Stomach (tissue), 9 donors: Measurements from ENCODE around the gene CHST11. TPM values are rescaled to one million over a fixed set of nuclear protein-coding genes. Genes with fewer than 3 reads are reported as not detected.
A peak's percentile ranks its signal among the peaks of the same experiment; 100 is the strongest.

Experiments used
- DNase-seq, 2 donors: peaks; one replicate each; pipeline versions ENCODE4 v3.0.0 to v3.0.0-alpha.2; 2013 to 2019
- H3K27ac ChIP-seq, 5 donors: fragments of 200-600 bp in 4 of 5; sonication (generic) in 4 of 5; one replicate each; pipeline ENCODE4 v1.5.1; 2013 to 2019; ENCODE audit warnings: mild to moderate bottlenecking in 1 of 5, moderate library complexity in 1 of 5
- H3K27me3 ChIP-seq, 3 donors: fragments of 200-600 bp; sonication (generic); one replicate each; pipeline ENCODE4 v1.5.1; 2017 to 2019; ENCODE audit warnings: mixed run types in 1 of 3
- H3K36me3 ChIP-seq, 4 donors: fragments of 200-600 bp; sonication (generic); 1 replicate in 3 of 4; 2 replicates in 1 of 4; pipeline ENCODE4 v1.5.1; 2016 to 2019
- H3K4me1 ChIP-seq, 4 donors: fragments of 200-600 bp; sonication (generic); one replicate each; pipeline ENCODE4 v1.5.1; 2016 to 2019
- H3K4me3 ChIP-seq, 4 donors: fragments of 200-600 bp; sonication (generic) in 3 of 4; one replicate each; pipeline ENCODE4 v1.5.1; 2016 to 2019; ENCODE audit warnings: mild to moderate bottlenecking in 1 of 4
- H3K9me3 ChIP-seq, 4 donors: fragments of 200-600 bp; sonication (generic); one replicate each; pipeline ENCODE4 v1.5.1; 2016 to 2019
- EP300 ChIP-seq: sonication (generic); formaldehyde crosslinking; IDR thresholded peaks from one replicate; pipeline ENCODE4 v1.6.1; 2017; ENCODE audit warnings: antibody characterized with exemption
- POLR2A ChIP-seq, 4 donors: fragments of 450-650 bp; IDR thresholded peaks; one replicate each; pipeline ENCODE4 v1.6.1; 2016; ENCODE audit warnings: antibody characterized with exemption in 4 of 4, control low read depth in 2 of 4, mild to moderate bottlenecking in 1 of 4, moderate library complexity in 1 of 4
- POLR2AphosphoS5 ChIP-seq, 3 donors: sonication (generic); formaldehyde crosslinking; IDR thresholded peaks; one replicate each; pipeline ENCODE4 v1.6.1; 2016; ENCODE audit warnings: antibody characterized with exemption in 3 of 3
- WGBS, 5 donors: extraction: QIAGEN DNeasy Blood & Tissue Kit in 3 of 5; methylation state at CpG; one replicate each; pipeline versions ENCODE4 v1.1.5 to v1.1.7; 2013 to 2018; 5-methylcytosine and 5-hydroxymethylcytosine counted together
- intact Hi-C: fragments of 100-400 bp; cut with DNase I; formaldehyde crosslinking; loops from one replicate; pipeline ENCODE4 v1.15.1; 2023; ENCODE audit warnings: low total_unique reads
- polyA plus RNA-seq, 3 donors: library from polyadenylated mRNA; stranded (reverse); fragments of 200-250 nt; gene quantifications; one replicate each; pipeline ENCODE4 v1.2.3, GENCODE V29; 2013
- total RNA-seq, 5 donors: library from RNA; depleted of rRNA; stranded (reverse); fragments of >200 nt; gene quantifications; one replicate each; pipeline versions ENCODE4 v1.1.0 to v1.2.3, GENCODE V29; 2014 to 2016
- TF ChIP-seq, protein P1 (sequence below), 7 experiments: fragments of 450-650 bp in 4 of 7; fragments of 200-600 bp in 3 of 7; sonication (generic) in 3 of 7; IDR thresholded peaks; one replicate each; pipeline ENCODE4 v1.5.1; 2016 to 2019; ENCODE audit warnings: antibody characterized with exemption in 7 of 7, control low read depth in 2 of 7, mild to moderate bottlenecking in 1 of 7
- donor health status: healthy with polysubstance abuse.
- donor health status: Bipolar disorder and iron deficiency.
- donor health status: healthy.

The CHST11 gene
- total and polyA plus RNA-seq, 8 donors, result 2.3 to 192 (median 18.6) TPM

DNA sequence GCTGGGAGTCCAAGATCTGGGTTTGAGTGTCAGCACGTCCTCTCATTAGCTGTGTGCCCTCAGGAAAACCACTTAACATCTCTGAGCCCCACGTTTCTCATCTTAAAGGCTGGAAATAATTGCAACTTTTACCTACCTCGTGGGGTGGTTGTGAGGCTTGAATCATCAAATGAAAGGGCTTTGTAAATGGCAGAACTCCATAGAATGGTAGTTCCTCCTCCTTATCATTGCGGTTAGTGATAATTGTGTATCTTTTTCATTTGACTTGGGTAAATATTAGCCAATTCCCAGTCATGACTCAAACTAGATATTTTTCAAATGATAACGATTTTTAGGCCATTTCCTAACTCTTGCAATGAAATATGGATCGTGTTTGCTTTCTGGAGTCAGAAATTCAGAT, 205.5 kb downstream of the CHST11 start:
- peaks cover 0 to 54% (median 20%) of the 10 kb centered on the region in 4 donors for H3K4me1 ChIP-seq
- no peak overlapping the region for H3K4me3 ChIP-seq
- TF ChIP-seq POLR2A (IDR thresholded peaks at IDR 0.05) (no peak), POLR2AphosphoS5 (IDR thresholded peaks at IDR 0.05) (peak in 2 of 3 donors; percentile 59 to 74)
- H3K36me3 ChIP-seq, result no peaks in the 10 kb centered on the region
- 27 to 48% (median 37%) methylated on average over 6 of the region's 6 CpGs for WGBS, 5 donors
- no peaks in the 10 kb centered on the region for H3K27me3 ChIP-seq
- no peaks in the 10 kb centered on the region for H3K9me3 ChIP-seq
- intact Hi-C loops, result no loop called here
- H3K27ac ChIP-seq, result no peak overlapping the region
- no peak for DNase-seq

DNA sequence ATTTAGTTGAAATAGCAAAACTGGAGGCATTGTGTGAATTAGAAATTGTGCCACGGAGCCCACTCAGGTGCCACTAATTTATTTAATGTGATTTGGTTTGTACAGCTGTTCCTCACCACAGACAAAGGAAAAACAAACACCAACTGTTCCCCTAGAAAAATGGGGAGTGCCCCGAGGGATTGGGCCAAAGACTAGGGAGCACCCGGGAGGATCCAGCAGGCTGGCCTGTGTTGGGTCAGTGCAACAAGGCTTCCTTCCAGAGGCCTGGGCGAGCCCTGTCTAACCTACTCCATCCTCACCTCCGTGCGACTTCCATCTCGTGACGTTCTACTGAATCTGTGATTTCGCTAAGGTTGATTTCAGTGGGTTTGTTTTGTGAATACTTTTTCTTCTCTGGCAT, 206.2 kb downstream of the CHST11 start:
- Histone ChIP-seq H3K4me1 (peaks cover 2 to 58% (median 21%) of the 10 kb centered on the region in 4 donors), H3K27ac (peak overlapping the region in 1 of 5 donors; percentile 5), H3K4me3 (no peak overlapping the region), H3K36me3 (no peaks in the 10 kb centered on the region), H3K9me3 (no peaks in the 10 kb centered on the region), H3K27me3 (no peaks in the 10 kb centered on the region)
- 71 to 82% (median 74%) methylated on average over 9 of the region's 9 CpGs for WGBS, 5 donors
- DNase-seq, result no peak
- TF ChIP-seq POLR2A (IDR thresholded peaks at IDR 0.05) (no peak), POLR2AphosphoS5 (IDR thresholded peaks at IDR 0.05) (no peak), EP300 (no peak)
- intact Hi-C loops, result no loop called here

DNA sequence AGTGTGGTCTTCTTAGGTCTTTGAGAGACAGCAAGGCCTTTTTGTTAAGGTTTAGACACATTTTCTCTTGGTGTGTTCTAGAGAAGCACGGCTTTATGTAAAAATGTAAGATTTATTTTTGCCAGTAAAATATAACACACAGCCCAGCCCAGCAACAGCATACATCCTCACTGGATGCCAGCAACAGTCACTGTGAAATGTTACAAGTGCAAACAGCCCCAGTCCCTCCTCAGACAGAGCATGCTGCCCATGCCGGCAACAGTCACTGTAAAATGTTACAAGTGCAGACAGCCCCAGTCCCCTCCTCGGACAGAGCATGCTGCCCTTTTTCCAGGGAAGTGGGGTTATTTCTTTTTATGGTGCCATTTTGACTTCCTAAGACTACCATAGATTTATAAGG, 207.6 kb downstream of the CHST11 start:
- no peak for DNase-seq
- Histone ChIP-seq H3K4me1 (peaks cover 16 to 72% (median 34%) of the 10 kb centered on the region in 4 donors), H3K27me3 (no peaks in the 10 kb centered on the region), H3K9me3 (no peaks in the 10 kb centered on the region), H3K4me3 (no peak overlapping the region), H3K36me3 (no peaks in the 10 kb centered on the region), H3K27ac (peak overlapping the region in 3 of 5 donors; percentile 4 to 60 (median 33))
- TF ChIP-seq POLR2A (IDR thresholded peaks at IDR 0.05), result no peak
- TF ChIP-seq EP300, result no peak
- TF ChIP-seq, protein P1, sequence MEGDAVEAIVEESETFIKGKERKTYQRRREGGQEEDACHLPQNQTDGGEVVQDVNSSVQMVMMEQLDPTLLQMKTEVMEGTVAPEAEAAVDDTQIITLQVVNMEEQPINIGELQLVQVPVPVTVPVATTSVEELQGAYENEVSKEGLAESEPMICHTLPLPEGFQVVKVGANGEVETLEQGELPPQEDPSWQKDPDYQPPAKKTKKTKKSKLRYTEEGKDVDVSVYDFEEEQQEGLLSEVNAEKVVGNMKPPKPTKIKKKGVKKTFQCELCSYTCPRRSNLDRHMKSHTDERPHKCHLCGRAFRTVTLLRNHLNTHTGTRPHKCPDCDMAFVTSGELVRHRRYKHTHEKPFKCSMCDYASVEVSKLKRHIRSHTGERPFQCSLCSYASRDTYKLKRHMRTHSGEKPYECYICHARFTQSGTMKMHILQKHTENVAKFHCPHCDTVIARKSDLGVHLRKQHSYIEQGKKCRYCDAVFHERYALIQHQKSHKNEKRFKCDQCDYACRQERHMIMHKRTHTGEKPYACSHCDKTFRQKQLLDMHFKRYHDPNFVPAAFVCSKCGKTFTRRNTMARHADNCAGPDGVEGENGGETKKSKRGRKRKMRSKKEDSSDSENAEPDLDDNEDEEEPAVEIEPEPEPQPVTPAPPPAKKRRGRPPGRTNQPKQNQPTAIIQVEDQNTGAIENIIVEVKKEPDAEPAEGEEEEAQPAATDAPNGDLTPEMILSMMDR (IDR thresholded peaks at IDR 0.05), result no peak
- no peak for TF ChIP-seq POLR2AphosphoS5 (IDR thresholded peaks at IDR 0.05)
- intact Hi-C loops, result no loop called here
- 59 to 92% (median 77%) methylated on average over 3 of the region's 3 CpGs for WGBS, 5 donors

DNA sequence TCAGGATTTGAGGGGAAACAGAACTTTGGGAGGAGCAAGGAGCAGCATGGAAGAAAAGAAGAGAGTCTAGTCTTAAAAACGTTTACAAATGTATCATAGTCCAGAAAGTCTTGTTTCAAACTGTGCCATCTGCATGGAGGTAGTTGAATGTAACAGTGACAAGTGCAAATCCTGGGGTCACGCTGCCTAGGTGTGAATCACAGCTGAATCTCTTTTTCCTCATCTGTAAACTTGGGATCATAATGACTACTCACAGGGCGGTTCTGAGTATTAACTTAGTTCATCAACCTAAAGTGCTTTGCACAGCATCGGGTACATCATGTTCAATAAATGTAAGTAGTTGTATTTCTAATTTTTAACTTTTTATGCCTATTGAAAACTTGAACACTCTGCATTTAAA, 208.5 kb downstream of the CHST11 start:
- H3K27me3 ChIP-seq, result no peaks in the 10 kb centered on the region
- TF ChIP-seq POLR2A (IDR thresholded peaks at IDR 0.05) (no peak), POLR2AphosphoS5 (IDR thresholded peaks at IDR 0.05) (peak in 1 of 3 donors; percentile 21), EP300 (no peak)
- TF ChIP-seq, protein P1 (IDR thresholded peaks at IDR 0.05), result no peak
- no peak overlapping the region for H3K4me3 ChIP-seq
- H3K27ac ChIP-seq, result peak overlapping the region in 2 of 5 donors; percentile 33 to 60
- WGBS, 5 donors, result 73 to 86% (median 79%) methylated on average over 4 of the region's 4 CpGs
- DNase-seq, result no peak
- H3K9me3 ChIP-seq, result no peaks in the 10 kb centered on the region
- H3K36me3 ChIP-seq, result no peaks in the 10 kb centered on the region
- intact Hi-C loops, result no loop called here
- peaks cover 25 to 81% (median 43%) of the 10 kb centered on the region in 4 donors for H3K4me1 ChIP-seq

DNA sequence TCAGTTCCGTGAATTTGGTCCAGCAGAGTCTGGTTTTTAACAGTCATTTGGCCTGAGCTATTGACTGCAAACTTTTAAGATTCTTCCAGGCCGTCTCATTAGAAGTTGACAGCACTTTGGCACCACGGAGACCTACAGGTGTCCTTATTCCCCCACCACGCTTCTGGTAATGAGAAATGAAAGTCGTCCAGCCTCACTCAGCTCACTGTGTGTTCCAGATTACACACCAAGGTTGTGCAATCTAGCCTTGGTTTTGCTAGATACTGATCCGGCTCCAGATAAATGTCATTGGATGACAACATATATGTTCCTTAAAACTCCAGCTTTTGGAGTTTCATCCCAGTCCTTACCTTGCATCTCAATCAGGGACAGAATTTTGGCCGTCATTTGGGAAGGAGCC, 210.4 kb downstream of the CHST11 start:
- WGBS, 5 donors, result 54 to 83% (median 76%) methylated on average over 7 of the region's 7 CpGs
- DNase-seq, result no peak
- peak overlapping the region in 3 of 5 donors; percentile 77 to 83 (median 81) for H3K27ac ChIP-seq

DNA sequence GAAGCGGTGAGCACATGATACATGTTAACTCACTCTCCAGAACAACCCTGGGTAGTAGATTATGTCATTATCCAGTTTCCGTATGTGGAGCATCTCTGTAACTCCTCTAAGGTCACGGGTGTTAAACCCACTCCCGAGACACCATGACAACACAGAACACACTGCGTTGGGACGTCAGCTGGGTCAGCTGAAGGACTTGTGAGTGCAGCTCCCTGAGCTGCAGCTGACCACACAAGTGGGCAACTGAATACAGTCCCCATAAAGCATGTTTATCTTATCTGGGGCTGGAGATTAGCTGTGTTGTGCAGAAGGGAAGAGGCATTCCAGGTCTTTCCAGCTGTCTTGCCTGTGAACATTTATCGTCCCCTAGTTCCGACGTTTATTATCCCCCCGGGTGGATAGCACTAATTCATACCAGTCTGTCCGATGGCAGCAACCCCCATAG, 211.5 kb downstream of the CHST11 start:
- Histone ChIP-seq H3K27me3 (no peaks in the 10 kb centered on the region), H3K9me3 (no peaks in the 10 kb centered on the region), H3K36me3 (no peaks in the 10 kb centered on the region), H3K4me3 (peak overlapping the region in 1 of 4 donors; percentile 22), H3K27ac (peak overlapping the region in 4 of 5 donors; percentile 54 to 83 (median 79)), H3K4me1 (peaks cover 54 to 85% (median 62%) of the 10 kb centered on the region in 4 donors)
- DNase-seq, result peak in 1 of 2 donors; percentile 67
- WGBS, 5 donors, result 29 to 41% (median 34%) methylated on average over 11 of the region's 11 CpGs
- intact Hi-C loops, result no loop called here
- TF ChIP-seq POLR2AphosphoS5 (IDR thresholded peaks at IDR 0.05) (peak; percentile 47 to 72 (median 48)), EP300 (peak; percentile 11), POLR2A (IDR thresholded peaks at IDR 0.05) (no peak)

More for the DNA sequence above, 210.4 kb downstream of the CHST11 start:
- no peak overlapping the region for H3K4me3 ChIP-seq
- H3K27me3 ChIP-seq, result no peaks in the 10 kb centered on the region
- H3K36me3 ChIP-seq, result no peaks in the 10 kb centered on the region
- H3K4me1 ChIP-seq, result peaks cover 43 to 85% (median 57%) of the 10 kb centered on the region in 4 donors
- peak in 2 of 3 donors; percentile 36 to 63 for TF ChIP-seq POLR2AphosphoS5 (IDR thresholded peaks at IDR 0.05)
- TF ChIP-seq POLR2A (IDR thresholded peaks at IDR 0.05), result no peak
- no peaks in the 10 kb centered on the region for H3K9me3 ChIP-seq
- intact Hi-C loops, result no loop called here
